NT2/D1 (cell line): Measurements from ENCODE around the gene TCF15.

Experiments
- DNase-seq: peaks from one replicate; pipeline ENCODE4 v3.0.0-alpha.2; 2011; ENCODE audit warnings: low read depth, low spot score
- H3K27me3 ChIP-seq: 2 replicates; pipeline ENCODE4 v1.6.0; 2011; ENCODE audit warnings: mild to moderate bottlenecking; ENCODE audit not compliant: insufficient read length, insufficient read depth
- H3K36me3 ChIP-seq: 2 replicates; pipeline ENCODE4 v1.6.1; 2011; ENCODE audit warnings: mild to moderate bottlenecking, low read length, mixed read lengths; ENCODE audit not compliant: insufficient read depth, insufficient read length
- H3K4me1 ChIP-seq: 2 replicates; pipeline ENCODE4 v1.5.1; 2011; ENCODE audit not compliant: insufficient read depth, insufficient read length
- H3K4me3 ChIP-seq: 2 replicates; pipeline ENCODE4 v1.5.1; 2011; ENCODE audit warnings: low read depth; ENCODE audit not compliant: insufficient read length
- H3K9ac ChIP-seq: 2 replicates; pipeline ENCODE4 v1.6.0; 2011; ENCODE audit warnings: low read depth; ENCODE audit not compliant: insufficient read length
- H3K9me3 ChIP-seq: 2 replicates; pipeline ENCODE4 v1.5.1; 2011; ENCODE audit warnings: mild to moderate bottlenecking, low read length; ENCODE audit not compliant: insufficient read depth
- SUZ12 ChIP-seq: IDR thresholded peaks from 2 replicates; pipeline ENCODE4 v1.6.1; 2011; ENCODE audit not compliant: insufficient read length, insufficient read depth; ENCODE audit errors: extremely low read depth
- YY1 ChIP-seq: IDR thresholded peaks from 2 replicates; pipeline ENCODE4 v1.6.1; 2011; ENCODE audit not compliant: insufficient read length, insufficient read depth
- ZNF274 ChIP-seq: IDR thresholded peaks from 2 replicates; pipeline ENCODE4 v1.6.1; 2011; ENCODE audit warnings: mild to moderate bottlenecking, low read depth, low read length

Gene TCF15

GRCh38 chr20:595330-596308 lies 14.5 kb downstream of the TCF15 start:
- TF ChIP-seq ZNF274 (no peak), YY1 (no peak), SUZ12 (no peak)
- no peak overlapping the region for H3K4me3 ChIP-seq
- H3K9ac ChIP-seq = no peak overlapping the region
- peaks cover 6% of the 10 kb centered on the region for H3K4me1 ChIP-seq
- DNase-seq = no peak
- no peaks in the 10 kb centered on the region for H3K9me3 ChIP-seq
- H3K27me3 ChIP-seq = no peaks in the 10 kb centered on the region
- H3K36me3 ChIP-seq = no peaks in the 10 kb centered on the region

GRCh38 chr20:592506-592905 lies 17.6 kb downstream of the TCF15 start:
- Histone ChIP-seq H3K4me1 (peaks cover 4% of the 10 kb centered on the region), H3K9me3 (no peaks in the 10 kb centered on the region), H3K4me3 (no peak overlapping the region)

GRCh38 chr20:591941-592340 lies 18.2 kb downstream of the TCF15 start:
- Histone ChIP-seq H3K9me3 (no peaks in the 10 kb centered on the region), H3K4me1 (peaks cover 2% of the 10 kb centered on the region), H3K36me3 (no peaks in the 10 kb centered on the region), H3K4me3 (no peak overlapping the region), H3K9ac (no peak overlapping the region), H3K27me3 (no peaks in the 10 kb centered on the region)
- no peak for DNase-seq
- TF ChIP-seq ZNF274 = no peak
- TF ChIP-seq SUZ12 = no peak
- no peak for TF ChIP-seq YY1

More at GRCh38 chr20:592506-592905, 17.6 kb downstream of the TCF15 start:
- H3K9ac ChIP-seq = no peak overlapping the region
- DNase-seq = no peak
- TF ChIP-seq YY1 = no peak
- no peaks in the 10 kb centered on the region for H3K27me3 ChIP-seq
- no peaks in the 10 kb centered on the region for H3K36me3 ChIP-seq

GRCh38 chr20:588932-589672 lies 21.0 kb downstream of the TCF15 start:
- H3K36me3 ChIP-seq = no peaks in the 10 kb centered on the region

GRCh38 chr20:588476-588875 lies 21.6 kb downstream of the TCF15 start:
- Histone ChIP-seq H3K27me3 (no peaks in the 10 kb centered on the region), H3K4me1 (peaks cover 2% of the 10 kb centered on the region)
- TF ChIP-seq ZNF274 = no peak
- TF ChIP-seq YY1 = no peak
- no peak for TF ChIP-seq SUZ12

More at GRCh38 chr20:588932-589672, 21.0 kb downstream of the TCF15 start:
- TF ChIP-seq ZNF274 (no peak), SUZ12 (no peak), YY1 (no peak)
- DNase-seq = no peak
- no peak overlapping the region for H3K4me3 ChIP-seq
- H3K9ac ChIP-seq = no peak overlapping the region
- H3K27me3 ChIP-seq = no peaks in the 10 kb centered on the region
- H3K9me3 ChIP-seq = no peaks in the 10 kb centered on the region
- peaks cover 2% of the 10 kb centered on the region for H3K4me1 ChIP-seq

GRCh38 chr20:584971-585301 lies 25.2 kb downstream of the TCF15 start:
- H3K27me3 ChIP-seq = no peaks in the 10 kb centered on the region
- H3K9me3 ChIP-seq = no peaks in the 10 kb centered on the region
- TF ChIP-seq YY1 (no peak), ZNF274 (no peak), SUZ12 (no peak)
- H3K4me1 ChIP-seq = peaks cover 2% of the 10 kb centered on the region
- H3K9ac ChIP-seq = no peak overlapping the region
- H3K36me3 ChIP-seq = no peaks in the 10 kb centered on the region
- no peak overlapping the region for H3K4me3 ChIP-seq
- DNase-seq = no peak

More at GRCh38 chr20:588476-588875, 21.6 kb downstream of the TCF15 start:
- no peak overlapping the region for H3K9ac ChIP-seq
- H3K9me3 ChIP-seq = no peaks in the 10 kb centered on the region
- DNase-seq = no peak
- no peak overlapping the region for H3K4me3 ChIP-seq
- no peaks in the 10 kb centered on the region for H3K36me3 ChIP-seq
